Calu3 (cell line): ENCODE measurements around the gene KIF26B. TPM values are rescaled to one million over a fixed set of nuclear protein-coding genes. Genes with fewer than 3 reads are reported as not detected.

Source experiments
- BruUV-seq: library from RNA; stranded (reverse); fragments of 400-500 nt; replicated peaks from 2 replicates; lab custom pipeline; 2021; lab: Mats Ljungman, UMichigan
- CTCF ChIA-PET: fragments of 300-600 bp; sonication (Branson Sonifier 250); formaldehyde crosslinking; loops from one replicate; lab custom pipeline; 2022; ENCODE audit warnings: antibody characterized with exemption; lab: Charles Lee
- DNase-seq: peaks from one replicate; pipeline ENCODE4 v3.0.0; 2022
- H3K27ac Mint-ChIP-seq: one replicate; pipeline ENCODE4 v1.8.0; 2022; ENCODE audit warnings: mixed read lengths; ENCODE audit not compliant: unreplicated experiment
- H3K27me3 Mint-ChIP-seq: one replicate; pipeline ENCODE4 v1.8.0; 2022; ENCODE audit warnings: mixed read lengths; ENCODE audit not compliant: unreplicated experiment
- H3K36me3 Mint-ChIP-seq: one replicate; pipeline ENCODE4 v1.8.0; 2022; ENCODE audit warnings: mild to moderate bottlenecking, moderate library complexity, mixed read lengths; ENCODE audit not compliant: insufficient read depth, unreplicated experiment
- H3K4me1 Mint-ChIP-seq: one replicate; pipeline ENCODE4 v1.8.0; 2022; ENCODE audit warnings: mild to moderate bottlenecking, low read depth, mixed read lengths; ENCODE audit not compliant: unreplicated experiment
- H3K4me3 Mint-ChIP-seq: one replicate; pipeline ENCODE4 v1.8.0; 2022; ENCODE audit warnings: mild to moderate bottlenecking, low read depth, moderate library complexity, mixed read lengths; ENCODE audit not compliant: unreplicated experiment
- H3K9me3 Mint-ChIP-seq: one replicate; pipeline ENCODE4 v1.8.0; 2022; ENCODE audit warnings: low read depth, mixed read lengths; ENCODE audit not compliant: unreplicated experiment
- intact Hi-C: fragments of 100-400 bp; cut with micrococcal nuclease; formaldehyde crosslinking; loops from one replicate; pipeline ENCODE4 v1.10.0; 2022; ENCODE audit not compliant: unreplicated experiment
- total RNA-seq: library from RNA; stranded (reverse); gene quantifications from 2 replicates; pipeline ENCODE4 v1.2.3, GENCODE V29; 2022
- TF ChIP-seq, protein P1 (sequence below): fragments of 200-600 bp; IDR thresholded peaks from one replicate; pipeline ENCODE4 v1.8.0; 2022; ENCODE audit warnings: antibody characterized with exemption; ENCODE audit not compliant: unreplicated experiment

KIF26B gene
- total RNA-seq, 1 experiment from 2014 or later: 1.1 TPM

DNA sequence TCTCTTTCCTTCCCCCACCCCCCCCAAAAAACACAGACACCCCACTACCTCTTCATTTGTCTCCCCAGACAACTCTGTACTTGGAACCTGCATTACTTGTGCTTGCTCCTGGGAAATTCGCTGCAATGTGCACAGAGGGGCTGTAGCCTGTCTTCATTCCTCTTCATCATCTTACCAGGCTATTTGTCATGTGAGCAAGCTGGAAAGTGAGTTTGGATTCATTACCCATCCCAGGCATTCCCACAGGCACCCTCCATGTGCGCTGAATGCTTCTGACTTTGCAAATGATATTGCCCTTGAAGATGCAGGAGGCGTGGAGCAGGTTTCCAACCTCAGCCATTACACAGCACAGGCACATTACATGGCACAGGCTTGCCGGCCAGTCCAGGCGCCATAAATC, 494.9 kb downstream of the KIF26B start:
- BruUV-seq: no TSS peak

DNA sequence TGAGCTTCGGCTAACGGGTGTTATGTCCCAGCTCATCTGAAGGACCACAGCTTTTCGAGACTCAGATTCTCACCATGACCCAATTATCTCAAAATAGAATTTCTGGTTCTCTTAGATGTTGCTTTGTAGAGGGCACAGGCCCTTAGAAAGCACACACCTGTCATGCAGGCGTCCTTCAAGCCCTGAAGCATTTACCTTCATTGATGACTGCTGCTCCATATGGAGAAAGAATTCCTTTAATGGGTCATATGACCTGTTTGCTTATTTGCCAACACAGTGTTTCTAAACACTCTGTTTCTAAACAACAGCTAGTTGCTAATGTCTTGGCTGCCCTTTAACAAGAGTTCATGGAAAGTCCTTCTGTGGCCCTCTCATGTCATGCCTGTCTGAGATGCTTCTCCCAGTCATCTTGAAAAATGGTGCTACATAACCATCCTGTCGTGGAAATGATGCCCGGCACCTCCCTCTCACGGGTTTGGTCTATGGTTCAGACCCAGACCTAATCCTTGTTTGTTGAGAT, 495.7 kb downstream of the KIF26B start:
- Mint-ChIP-seq H3K36me3 (no peaks in the 10 kb centered on the region), H3K27ac (no peak overlapping the region), H3K4me3 (no peak overlapping the region), H3K9me3 (peaks cover 2% of the 10 kb centered on the region), H3K4me1 (no peaks in the 10 kb centered on the region), H3K27me3 (no peaks in the 10 kb centered on the region)
- no TSS peak for BruUV-seq
- DNase-seq: no peak
- intact Hi-C loops: no loop called here
- CTCF ChIA-PET: no interaction called here
- TF ChIP-seq, protein P1, sequence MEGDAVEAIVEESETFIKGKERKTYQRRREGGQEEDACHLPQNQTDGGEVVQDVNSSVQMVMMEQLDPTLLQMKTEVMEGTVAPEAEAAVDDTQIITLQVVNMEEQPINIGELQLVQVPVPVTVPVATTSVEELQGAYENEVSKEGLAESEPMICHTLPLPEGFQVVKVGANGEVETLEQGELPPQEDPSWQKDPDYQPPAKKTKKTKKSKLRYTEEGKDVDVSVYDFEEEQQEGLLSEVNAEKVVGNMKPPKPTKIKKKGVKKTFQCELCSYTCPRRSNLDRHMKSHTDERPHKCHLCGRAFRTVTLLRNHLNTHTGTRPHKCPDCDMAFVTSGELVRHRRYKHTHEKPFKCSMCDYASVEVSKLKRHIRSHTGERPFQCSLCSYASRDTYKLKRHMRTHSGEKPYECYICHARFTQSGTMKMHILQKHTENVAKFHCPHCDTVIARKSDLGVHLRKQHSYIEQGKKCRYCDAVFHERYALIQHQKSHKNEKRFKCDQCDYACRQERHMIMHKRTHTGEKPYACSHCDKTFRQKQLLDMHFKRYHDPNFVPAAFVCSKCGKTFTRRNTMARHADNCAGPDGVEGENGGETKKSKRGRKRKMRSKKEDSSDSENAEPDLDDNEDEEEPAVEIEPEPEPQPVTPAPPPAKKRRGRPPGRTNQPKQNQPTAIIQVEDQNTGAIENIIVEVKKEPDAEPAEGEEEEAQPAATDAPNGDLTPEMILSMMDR: no peak

More for the DNA sequence above, 494.9 kb downstream of the KIF26B start:
- no peak for DNase-seq
- TF ChIP-seq, protein P1: no peak
- Mint-ChIP-seq H3K4me1 (no peaks in the 10 kb centered on the region), H3K27ac (no peak overlapping the region), H3K27me3 (no peaks in the 10 kb centered on the region), H3K36me3 (no peaks in the 10 kb centered on the region), H3K4me3 (no peak overlapping the region), H3K9me3 (peaks cover 4% of the 10 kb centered on the region)
- intact Hi-C loops: no loop called here
- CTCF ChIA-PET: no interaction called here

DNA sequence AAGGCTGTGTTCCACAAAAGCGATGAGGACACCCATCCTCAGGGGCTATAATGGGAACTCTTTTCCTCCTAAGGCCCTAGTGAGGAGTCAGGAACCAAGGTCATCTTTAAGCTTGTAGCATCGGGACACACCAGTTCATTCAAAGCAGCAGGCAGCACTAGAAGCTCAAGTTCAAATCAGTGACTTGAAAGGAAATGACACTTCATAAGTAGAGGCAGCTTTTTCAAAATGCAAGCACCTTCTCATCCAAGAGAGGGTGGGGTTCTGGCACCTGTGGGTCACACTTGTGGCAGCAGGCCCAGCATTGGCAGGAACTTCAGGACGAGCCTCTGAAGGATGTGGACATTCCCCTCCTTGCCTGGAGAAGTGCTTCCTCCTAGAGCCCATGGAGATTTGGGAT, 496.3 kb downstream of the KIF26B start:
- Mint-ChIP-seq H3K27me3 (no peaks in the 10 kb centered on the region), H3K4me3 (no peak overlapping the region), H3K36me3 (no peaks in the 10 kb centered on the region), H3K9me3 (peaks cover 2% of the 10 kb centered on the region), H3K4me1 (no peaks in the 10 kb centered on the region), H3K27ac (no peak overlapping the region)
- TF ChIP-seq, protein P1: no peak
- intact Hi-C loops: no loop called here
- DNase-seq: no peak
- BruUV-seq: no TSS peak
- CTCF ChIA-PET: no interaction called here

DNA sequence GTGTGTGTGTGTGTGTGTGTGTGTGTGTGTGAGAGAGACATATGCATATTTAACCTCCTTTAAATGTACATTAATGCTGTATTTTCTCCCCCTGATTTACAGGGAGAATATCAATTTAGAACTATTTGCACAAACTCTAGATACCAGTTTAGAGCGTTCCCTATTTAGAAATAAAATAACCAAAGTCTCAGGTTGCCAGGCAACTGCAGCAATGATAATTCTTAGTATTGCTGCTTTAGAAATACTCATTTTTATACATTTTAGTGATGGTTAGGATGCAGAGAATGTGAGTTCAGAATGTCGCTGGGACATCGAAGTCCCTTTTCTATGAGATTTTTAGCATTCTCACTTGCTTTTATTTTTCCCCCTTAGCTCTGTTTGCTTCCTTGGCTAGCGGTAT, 497.3 kb downstream of the KIF26B start:
- Mint-ChIP-seq H3K9me3 (peaks cover 2% of the 10 kb centered on the region), H3K4me3 (no peak overlapping the region), H3K27me3 (no peaks in the 10 kb centered on the region), H3K36me3 (no peaks in the 10 kb centered on the region), H3K4me1 (no peaks in the 10 kb centered on the region), H3K27ac (no peak overlapping the region)
- no peak for DNase-seq
- BruUV-seq: no TSS peak
- CTCF ChIA-PET: no interaction called here
- intact Hi-C loops: no loop called here
- TF ChIP-seq, protein P1: no peak
